OCI-LY1 (cell line): ENCODE measurements around the gene MCC.

Experiments
- EZH2 ChIP-seq: fragments of 200-600 bp; sonication (generic), shearing (Covaris generic); IDR thresholded peaks from 2 replicates; pipeline ENCODE4 v1.8.0; 2017; ENCODE audit warnings: borderline replicate concordance, mixed run types, mild to moderate bottlenecking, antibody characterized with exemption, low read length, moderate library complexity, mixed read lengths
- TF ChIP-seq, protein P1 (sequence below): fragments of 200-600 bp; sonication (generic), shearing (Covaris generic); IDR thresholded peaks from 2 replicates; pipeline ENCODE4 v1.5.1; 2017; ENCODE audit warnings: mild to moderate bottlenecking, antibody characterized with exemption, low read length, moderate library complexity, mixed read lengths

DNA sequence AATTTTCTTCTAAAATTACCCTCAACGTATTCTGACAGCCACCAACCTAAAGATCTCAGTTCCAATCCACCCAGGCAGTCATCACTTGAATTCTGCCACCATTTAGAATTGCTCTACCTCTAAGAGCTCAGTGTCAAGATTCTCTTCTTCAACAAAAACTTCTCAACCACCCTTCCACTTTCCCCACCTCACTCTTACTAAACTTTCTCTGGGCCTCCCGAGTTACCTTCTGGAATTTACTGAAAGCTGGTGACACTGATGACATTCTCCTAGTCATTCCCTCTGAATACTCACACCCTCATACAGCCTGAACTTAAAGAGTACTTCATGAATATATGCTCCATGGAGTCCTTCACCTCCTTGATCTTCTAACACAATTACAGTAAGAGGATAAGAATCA is 263.0 kb downstream of the MCC start:
- TF ChIP-seq, protein P1, sequence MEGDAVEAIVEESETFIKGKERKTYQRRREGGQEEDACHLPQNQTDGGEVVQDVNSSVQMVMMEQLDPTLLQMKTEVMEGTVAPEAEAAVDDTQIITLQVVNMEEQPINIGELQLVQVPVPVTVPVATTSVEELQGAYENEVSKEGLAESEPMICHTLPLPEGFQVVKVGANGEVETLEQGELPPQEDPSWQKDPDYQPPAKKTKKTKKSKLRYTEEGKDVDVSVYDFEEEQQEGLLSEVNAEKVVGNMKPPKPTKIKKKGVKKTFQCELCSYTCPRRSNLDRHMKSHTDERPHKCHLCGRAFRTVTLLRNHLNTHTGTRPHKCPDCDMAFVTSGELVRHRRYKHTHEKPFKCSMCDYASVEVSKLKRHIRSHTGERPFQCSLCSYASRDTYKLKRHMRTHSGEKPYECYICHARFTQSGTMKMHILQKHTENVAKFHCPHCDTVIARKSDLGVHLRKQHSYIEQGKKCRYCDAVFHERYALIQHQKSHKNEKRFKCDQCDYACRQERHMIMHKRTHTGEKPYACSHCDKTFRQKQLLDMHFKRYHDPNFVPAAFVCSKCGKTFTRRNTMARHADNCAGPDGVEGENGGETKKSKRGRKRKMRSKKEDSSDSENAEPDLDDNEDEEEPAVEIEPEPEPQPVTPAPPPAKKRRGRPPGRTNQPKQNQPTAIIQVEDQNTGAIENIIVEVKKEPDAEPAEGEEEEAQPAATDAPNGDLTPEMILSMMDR = no peak
- TF ChIP-seq EZH2 = no peak
